HEK293T (cell line): Measurements from ENCODE around the gene PHKB.

Experiments used
- BHLHE40 ChIP-seq: fragments of 450-650 bp; IDR thresholded peaks from 2 replicates; pipeline ENCODE4 v1.6.1; 2016; ENCODE audit warnings: mild to moderate bottlenecking, moderate library complexity, borderline replicate concordance
- ELF4 ChIP-seq: fragments of 450-650 bp; IDR thresholded peaks from 2 replicates; pipeline ENCODE4 v1.6.1; 2017; ENCODE audit warnings: antibody characterized with exemption
- FOXK2 ChIP-seq: fragments of 450-650 bp; IDR thresholded peaks from 2 replicates; pipeline ENCODE4 v1.6.1; 2016; ENCODE audit warnings: mild to moderate bottlenecking
- L3MBTL2 ChIP-seq: fragments of 450-650 bp; conservative IDR thresholded peaks from 2 replicates; pipeline ENCODE4 v1.6.1; 2016; ENCODE audit warnings: mild to moderate bottlenecking
- TARDBP ChIP-seq: fragments of 450-650 bp; IDR thresholded peaks from 2 replicates; pipeline ENCODE4 v1.6.1; 2016
- ZNF384 ChIP-seq: fragments of 450-650 bp; IDR thresholded peaks from 2 replicates; pipeline ENCODE4 v1.6.1; 2016

GRCh38 chr16:47640661-47641060, 179.5 kb downstream of the PHKB start:
- TF ChIP-seq FOXK2: no peak
- TF ChIP-seq ELF4: no peak
- no peak for TF ChIP-seq ZNF384
- TF ChIP-seq TARDBP: no peak
- TF ChIP-seq L3MBTL2: no peak
- TF ChIP-seq BHLHE40: no peak
